K562 (cell line): ENCODE data around the gene C2orf69. TPM values are rescaled to one million over a fixed set of nuclear protein-coding genes. Genes with fewer than 3 reads are reported as not detected.
A peak's percentile ranks its signal among the peaks of the same experiment; 100 is the strongest.

Experiments
- ETV1 ChIP-seq: fragments of 450-650 bp; conservative IDR thresholded peaks from 2 replicates; pipeline ENCODE4 v1.6.1; 2016; ENCODE audit warnings: missing genetic modification characterization, control low read depth, low read depth, missing compliant biosample characterization
- KDM2B ChIP-seq: fragments of 250-450 bp; sonication (Bioruptor Pico); IDR thresholded peaks from 2 replicates; pipeline ENCODE4 v1.8.0; 2021; ENCODE audit warnings: mild to moderate bottlenecking, moderate library complexity
- KLF6 ChIP-seq: fragments of 250-450 bp; sonication (Bioruptor Pico); IDR thresholded peaks from 2 replicates; pipeline ENCODE4 v1.4.0; 2020; ENCODE audit warnings: mild to moderate bottlenecking, moderate library complexity, borderline replicate concordance
- LEF1 ChIP-seq: fragments of 450-650 bp; IDR thresholded peaks from 2 replicates; pipeline ENCODE4 v1.6.1; 2016; ENCODE audit warnings: mild to moderate bottlenecking
- POLR2A ChIP-seq: fragments of 450-650 bp; conservative IDR thresholded peaks from 2 replicates; pipeline ENCODE4 v1.6.1; 2016
- POLR2AphosphoS5 ChIP-seq: IDR thresholded peaks from 2 replicates; pipeline ENCODE4 v1.6.1; 2011; ENCODE audit warnings: mild to moderate bottlenecking, low read depth, low read length, moderate library complexity; ENCODE audit not compliant: control insufficient read depth, insufficient read depth
- SMC3 ChIP-seq: conservative IDR thresholded peaks from 2 replicates; pipeline ENCODE4 v1.6.1; 2011; ENCODE audit warnings: low read depth, low read length, improper control_type of control experiment; ENCODE audit not compliant: insufficient read depth
- ZNF584 ChIP-seq: fragments of 200-800 bp; sonication (Bioruptor generic); IDR thresholded peaks from 2 replicates; pipeline ENCODE4 v1.6.1; 2016; ENCODE audit warnings: low read depth, mild to moderate bottlenecking, missing genetic modification characterization, missing compliant biosample characterization
- ZNF717 ChIP-seq: fragments of 250-450 bp; sonication (Bioruptor Pico); IDR thresholded peaks from 2 replicates; pipeline ENCODE4 v1.5.0; 2021
- polyA plus RNA-seq, 8 experiments: library from polyadenylated mRNA; depleted of rRNA in 4 of 8; stranded (reverse) in 5 of 8; unstranded in 3 of 8; fragments of >200 nt; fragmentation: Nextera tagmentation in 2 of 8; fragmentation: Illumina TruSeq in 1 of 8; extraction: Ambion mirVana in 2 of 8; extraction: Trizol in 1 of 8; gene quantifications; 2 replicates each; pipeline versions ENCODE4 v1.2.1 to v1.2.3, GENCODE V29; 2011 to 2014; ENCODE audit warnings: inconsistent platforms in 1 of 8, missing spikeins in 1 of 8
- total RNA-seq, 7 experiments: library from RNA; depleted of rRNA in 6 of 7; stranded (reverse); fragments of >200 nt in 6 of 7; fragmentation: Illumina TruSeq in 2 of 7; extraction: Trizol in 2 of 7; gene quantifications; 2 replicates each; pipeline versions ENCODE4 v1.2.1 to v1.2.3, GENCODE V29; 2011 to 2021; ENCODE audit warnings: low replicate concordance in 1 of 7
- TF ChIP-seq, protein P1 (sequence below): sonication (generic); formaldehyde crosslinking; IDR thresholded peaks from 2 replicates; pipeline ENCODE4 v1.8.0; 2022; ENCODE audit warnings: missing genetic modification reagents, mild to moderate bottlenecking, borderline replicate concordance
- TF ChIP-seq, protein P2 (sequence below), 2 experiments: fragments of 450-650 bp; conservative IDR thresholded peaks; 2 replicates each; pipeline ENCODE4 v1.6.1; 2017; ENCODE audit warnings: mild to moderate bottlenecking in 2 of 2, moderate library complexity in 2 of 2
- TF ChIP-seq, protein P3 (sequence below): fragments of 450-650 bp; formaldehyde crosslinking; IDR thresholded peaks from 2 replicates; pipeline ENCODE4 v1.4.0; 2020; ENCODE audit warnings: mild to moderate bottlenecking, mixed read lengths
- TF ChIP-seq, protein P4 (sequence below), 2 experiments: fragments of 450-650 bp; formaldehyde crosslinking in 1 of 2; IDR thresholded peaks; 2 replicates each; pipeline versions ENCODE4 v1.4.0 to v1.6.1; 2014 to 2020; ENCODE audit warnings: mild to moderate bottlenecking in 2 of 2, borderline replicate concordance in 1 of 2, low read depth in 1 of 2

The C2orf69 gene
- total and polyA plus RNA-seq, 9 of the 15 experiments (the other 6 are each of a cell fraction or from before 2014, with no cell fraction given): 3.4 to 9.8 (median 5.7) TPM

DNA sequence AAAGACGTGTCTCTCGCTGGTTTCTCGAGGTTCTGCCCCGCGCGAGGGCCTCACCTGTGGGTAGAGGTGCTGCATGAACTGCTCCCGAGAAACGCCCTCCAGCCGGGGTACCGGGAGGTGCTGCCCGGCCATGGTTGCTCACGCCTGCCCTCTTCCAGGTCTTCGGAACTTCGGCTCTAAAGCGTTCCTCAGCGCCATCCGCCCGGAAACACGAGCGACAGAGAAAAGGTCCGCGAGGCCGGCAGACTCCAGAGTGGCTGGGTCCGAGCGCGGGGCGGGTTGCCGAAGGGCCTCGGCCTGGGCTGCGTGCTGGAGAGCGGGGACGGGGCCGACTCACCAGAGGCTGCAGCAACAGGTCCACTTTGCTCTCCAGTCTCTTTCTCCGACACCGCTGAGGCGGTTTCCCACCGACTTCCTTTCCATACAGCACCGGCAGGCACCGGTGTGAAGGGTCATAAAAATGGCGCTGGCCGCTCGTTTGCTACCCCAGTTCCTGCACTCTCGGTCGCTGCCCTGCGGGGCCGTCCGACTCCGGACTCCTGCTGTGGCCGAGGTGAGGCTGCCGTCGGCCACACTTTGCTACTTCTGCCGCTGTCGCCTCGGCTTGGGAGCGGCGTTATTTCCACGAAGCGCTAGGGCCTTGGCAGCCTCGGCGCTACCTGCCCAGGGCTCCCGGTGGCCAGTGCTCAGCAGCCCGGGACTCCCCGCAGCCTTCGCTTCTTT lies 44.4 kb downstream of the C2orf69 start, which contains the start of the genes MAIP1 and TYW5 (continued):
- TF ChIP-seq, protein P1, sequence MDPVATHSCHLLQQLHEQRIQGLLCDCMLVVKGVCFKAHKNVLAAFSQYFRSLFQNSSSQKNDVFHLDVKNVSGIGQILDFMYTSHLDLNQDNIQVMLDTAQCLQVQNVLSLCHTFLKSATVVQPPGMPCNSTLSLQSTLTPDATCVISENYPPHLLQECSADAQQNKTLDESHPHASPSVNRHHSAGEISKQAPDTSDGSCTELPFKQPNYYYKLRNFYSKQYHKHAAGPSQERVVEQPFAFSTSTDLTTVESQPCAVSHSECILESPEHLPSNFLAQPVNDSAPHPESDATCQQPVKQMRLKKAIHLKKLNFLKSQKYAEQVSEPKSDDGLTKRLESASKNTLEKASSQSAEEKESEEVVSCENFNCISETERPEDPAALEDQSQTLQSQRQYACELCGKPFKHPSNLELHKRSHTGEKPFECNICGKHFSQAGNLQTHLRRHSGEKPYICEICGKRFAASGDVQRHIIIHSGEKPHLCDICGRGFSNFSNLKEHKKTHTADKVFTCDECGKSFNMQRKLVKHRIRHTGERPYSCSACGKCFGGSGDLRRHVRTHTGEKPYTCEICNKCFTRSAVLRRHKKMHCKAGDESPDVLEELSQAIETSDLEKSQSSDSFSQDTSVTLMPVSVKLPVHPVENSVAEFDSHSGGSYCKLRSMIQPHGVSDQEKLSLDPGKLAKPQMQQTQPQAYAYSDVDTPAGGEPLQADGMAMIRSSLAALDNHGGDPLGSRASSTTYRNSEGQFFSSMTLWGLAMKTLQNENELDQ: no peak
- TF ChIP-seq ZNF717 (CRISPR knock-in tag): no peak
- TF ChIP-seq, protein P2, sequence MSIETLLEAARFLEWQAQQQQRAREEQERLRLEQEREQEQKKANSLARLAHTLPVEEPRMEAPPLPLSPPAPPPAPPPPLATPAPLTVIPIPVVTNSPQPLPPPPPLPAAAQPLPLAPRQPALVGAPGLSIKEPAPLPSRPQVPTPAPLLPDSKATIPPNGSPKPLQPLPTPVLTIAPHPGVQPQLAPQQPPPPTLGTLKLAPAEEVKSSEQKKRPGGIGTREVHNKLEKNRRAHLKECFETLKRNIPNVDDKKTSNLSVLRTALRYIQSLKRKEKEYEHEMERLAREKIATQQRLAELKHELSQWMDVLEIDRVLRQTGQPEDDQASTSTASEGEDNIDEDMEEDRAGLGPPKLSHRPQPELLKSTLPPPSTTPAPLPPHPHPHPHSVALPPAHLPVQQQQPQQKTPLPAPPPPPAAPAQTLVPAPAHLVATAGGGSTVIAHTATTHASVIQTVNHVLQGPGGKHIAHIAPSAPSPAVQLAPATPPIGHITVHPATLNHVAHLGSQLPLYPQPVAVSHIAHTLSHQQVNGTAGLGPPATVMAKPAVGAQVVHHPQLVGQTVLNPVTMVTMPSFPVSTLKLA (conservative IDR thresholded peaks at IDR 0.05): peak; percentile 67 to 86
- peak; percentile 67; the same call in 1 of the 2 replicates for TF ChIP-seq POLR2AphosphoS5
- TF ChIP-seq POLR2A: peak; percentile 83
- TF ChIP-seq ETV1 (tag): no peak
- TF ChIP-seq LEF1: no peak
- TF ChIP-seq, protein P3, sequence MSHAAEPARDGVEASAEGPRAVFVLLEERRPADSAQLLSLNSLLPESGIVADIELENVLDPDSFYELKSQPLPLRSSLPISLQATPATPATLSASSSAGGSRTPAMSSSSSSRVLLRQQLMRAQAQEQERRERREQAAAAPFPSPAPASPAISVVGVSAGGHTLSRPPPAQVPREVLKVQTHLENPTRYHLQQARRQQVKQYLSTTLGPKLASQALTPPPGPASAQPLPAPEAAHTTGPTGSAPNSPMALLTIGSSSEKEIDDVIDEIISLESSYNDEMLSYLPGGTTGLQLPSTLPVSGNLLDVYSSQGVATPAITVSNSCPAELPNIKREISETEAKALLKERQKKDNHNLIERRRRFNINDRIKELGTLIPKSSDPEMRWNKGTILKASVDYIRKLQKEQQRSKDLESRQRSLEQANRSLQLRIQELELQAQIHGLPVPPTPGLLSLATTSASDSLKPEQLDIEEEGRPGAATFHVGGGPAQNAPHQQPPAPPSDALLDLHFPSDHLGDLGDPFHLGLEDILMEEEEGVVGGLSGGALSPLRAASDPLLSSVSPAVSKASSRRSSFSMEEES (CRISPR knock-in tag): no peak
- TF ChIP-seq ZNF584 (CRISPR knock-in tag): peak; percentile 64; the same call in 1 of the 2 replicates
- TF ChIP-seq KLF6 (CRISPR knock-in tag): no peak
- TF ChIP-seq, protein P4, sequence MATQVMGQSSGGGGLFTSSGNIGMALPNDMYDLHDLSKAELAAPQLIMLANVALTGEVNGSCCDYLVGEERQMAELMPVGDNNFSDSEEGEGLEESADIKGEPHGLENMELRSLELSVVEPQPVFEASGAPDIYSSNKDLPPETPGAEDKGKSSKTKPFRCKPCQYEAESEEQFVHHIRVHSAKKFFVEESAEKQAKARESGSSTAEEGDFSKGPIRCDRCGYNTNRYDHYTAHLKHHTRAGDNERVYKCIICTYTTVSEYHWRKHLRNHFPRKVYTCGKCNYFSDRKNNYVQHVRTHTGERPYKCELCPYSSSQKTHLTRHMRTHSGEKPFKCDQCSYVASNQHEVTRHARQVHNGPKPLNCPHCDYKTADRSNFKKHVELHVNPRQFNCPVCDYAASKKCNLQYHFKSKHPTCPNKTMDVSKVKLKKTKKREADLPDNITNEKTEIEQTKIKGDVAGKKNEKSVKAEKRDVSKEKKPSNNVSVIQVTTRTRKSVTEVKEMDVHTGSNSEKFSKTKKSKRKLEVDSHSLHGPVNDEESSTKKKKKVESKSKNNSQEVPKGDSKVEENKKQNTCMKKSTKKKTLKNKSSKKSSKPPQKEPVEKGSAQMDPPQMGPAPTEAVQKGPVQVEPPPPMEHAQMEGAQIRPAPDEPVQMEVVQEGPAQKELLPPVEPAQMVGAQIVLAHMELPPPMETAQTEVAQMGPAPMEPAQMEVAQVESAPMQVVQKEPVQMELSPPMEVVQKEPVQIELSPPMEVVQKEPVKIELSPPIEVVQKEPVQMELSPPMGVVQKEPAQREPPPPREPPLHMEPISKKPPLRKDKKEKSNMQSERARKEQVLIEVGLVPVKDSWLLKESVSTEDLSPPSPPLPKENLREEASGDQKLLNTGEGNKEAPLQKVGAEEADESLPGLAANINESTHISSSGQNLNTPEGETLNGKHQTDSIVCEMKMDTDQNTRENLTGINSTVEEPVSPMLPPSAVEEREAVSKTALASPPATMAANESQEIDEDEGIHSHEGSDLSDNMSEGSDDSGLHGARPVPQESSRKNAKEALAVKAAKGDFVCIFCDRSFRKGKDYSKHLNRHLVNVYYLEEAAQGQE (IDR thresholded peaks at IDR 0.05; ENCODE audit: borderline replicate concordance): no peak
- TF ChIP-seq, protein P4 (CRISPR knock-in tag; IDR thresholded peaks at IDR 0.05; ENCODE audit: low read depth): 0 out of 2 replicates have a peak, but pooled peaks have one; percentile 60
- no peak for TF ChIP-seq KDM2B
- no peak for TF ChIP-seq SMC3
